ENCODE measurements around the gene TEX28. TPM values are rescaled to one million over a fixed set of nuclear protein-coding genes. Genes with fewer than 3 reads are reported as not detected.

TEX28 gene
- total and polyA plus RNA-seq, 2 experiments from 2014 or later, result not detected

GRCh38 chrX:154321594-154321993, 26.7 kb upstream of the TEX28 start (continued):
- no peak for TF ChIP-seq ZNF462 (CRISPR knock-in tag; IDR thresholded peaks at IDR 0.05)
- peak in 1 of 2 experiments; percentile 30; a peak in 2 of 4 replicates for TF ChIP-seq CTCF (conservative IDR thresholded peaks at IDR 0.05; ENCODE audit: low read depth in 2 of 2)

- DNase-seq (ENCODE audit: low spot score) (no peak), ATAC-seq (no peak)
- H3K4me2 ChIP-seq, result no peak overlapping the region
- no peaks in the 10 kb centered on the region for H3K27me3 ChIP-seq (ENCODE audit: insufficient read depth)
- no peaks in the 10 kb centered on the region for H3K36me3 ChIP-seq (ENCODE audit: insufficient read depth)
- H2AFZ ChIP-seq, result no peak overlapping the region
- Mint-ChIP-seq H3K36me3 (ENCODE audit: low read depth) (no peaks in the 10 kb centered on the region), H3K27ac (no peak overlapping the region), H3K4me3 (no peak overlapping the region), H3K4me1 (peaks cover 3% of the 10 kb centered on the region; the same call in 1 of the 3 replicates), H3K27me3 (ENCODE audit: insufficient read depth, low read depth, poor library complexity) (peaks cover 3% of the 10 kb centered on the region), H3K9me3 (no peaks in the 10 kb centered on the region)
- no peak overlapping the region for H3K4me3 ChIP-seq
- H3K9me2 ChIP-seq (ENCODE audit: insufficient read depth), result no peaks in the 10 kb centered on the region
- H3K27ac ChIP-seq (ENCODE audit: low read depth), result no peak overlapping the region
- H3K79me2 ChIP-seq (replicated peaks; ENCODE audit: insufficient read depth), result no peaks in the 10 kb centered on the region
- no peaks in the 10 kb centered on the region for H3K4me1 ChIP-seq (ENCODE audit: insufficient read depth)
- no peaks in the 10 kb centered on the region for H4K20me1 ChIP-seq (replicated peaks; ENCODE audit: insufficient read depth)
- no peaks in the 10 kb centered on the region for H3F3A ChIP-seq (replicated peaks; ENCODE audit: low read depth)
- TF ChIP-seq STAT1 (IDR thresholded peaks at IDR 0.05; ENCODE audit: unreplicated experiment) (no peak), JUNB (IDR thresholded peaks at IDR 0.05; ENCODE audit: unreplicated experiment) (no peak), CREB1 (CRISPR knock-in tag; IDR thresholded peaks at IDR 0.05; ENCODE audit: low read depth) (no peak), EZH2phosphoT487 (IDR thresholded peaks at IDR 0.05; ENCODE audit: unreplicated experiment) (no peak), ETS1 (IDR thresholded peaks at IDR 0.05) (no peak), EZH2 (IDR thresholded peaks at IDR 0.05; ENCODE audit: low read depth, unreplicated experiment) (no peak), ZNF331 (CRISPR knock-in tag; IDR thresholded peaks at IDR 0.05; ENCODE audit: low read depth) (no peak), NANOG (IDR thresholded peaks at IDR 0.05; ENCODE audit: borderline replicate concordance) (no peak), ZNF114 (CRISPR knock-in tag; IDR thresholded peaks at IDR 0.05) (no peak), POLR2AphosphoS5 (IDR thresholded peaks at IDR 0.05; ENCODE audit: low read depth) (no peak)
Measured at GRCh38 chrX:154321152-154321551, 26.2 kb upstream of the TEX28 start.
